PFSK-1 (cell line): Measurements from ENCODE around the gene TMX3.

Experiments
- FOXP2 ChIP-seq: optimal IDR thresholded peaks from 2 replicates; pipeline ENCODE3; 2011; ENCODE audit warnings: borderline replicate concordance, control low read depth, inconsistent platforms; ENCODE audit not compliant: insufficient read depth; ENCODE audit errors: extremely low read length, extremely low read depth
- POLR2AphosphoS5 ChIP-seq: IDR thresholded peaks from 2 replicates; pipeline ENCODE4 v1.6.1; 2012; ENCODE audit warnings: low read depth, mild to moderate bottlenecking, control low read depth, low read length, moderate library complexity
- REST ChIP-seq, 2 experiments: IDR thresholded peaks; 2 replicates each; pipeline versions ENCODE4 v1.6.1 to v1.8.0; 2011 to 2012; ENCODE audit warnings: low read depth in 2 of 2, low read length in 2 of 2, control low read depth in 1 of 2, inconsistent platforms in 1 of 2, mild to moderate bottlenecking in 1 of 2, moderate library complexity in 1 of 2; ENCODE audit not compliant: insufficient read depth in 1 of 2
- SIN3A ChIP-seq: IDR thresholded peaks from 2 replicates; pipeline ENCODE4 v1.6.1; 2012; ENCODE audit warnings: mild to moderate bottlenecking, low read length, moderate library complexity, borderline replicate concordance; ENCODE audit not compliant: insufficient read depth
- TAF1 ChIP-seq: IDR thresholded peaks from 2 replicates; pipeline ENCODE4 v1.6.1; 2012; ENCODE audit warnings: low read length, control low read depth, borderline replicate concordance; ENCODE audit not compliant: insufficient read depth

Gene TMX3

GRCh38 chr18:68740966-68741365 is 26.1 kb upstream of the TMX3 start:
- no peak for TF ChIP-seq FOXP2

GRCh38 chr18:68739462-68739861 is 24.6 kb upstream of the TMX3 start:
- TF ChIP-seq POLR2AphosphoS5 = no peak
- TF ChIP-seq SIN3A = no peak
- TF ChIP-seq FOXP2 = no peak
- TF ChIP-seq TAF1 = no peak
- no peak for TF ChIP-seq REST (IDR thresholded peaks at IDR 0.05; ENCODE audit: insufficient read depth in 1 of 2, low read depth in 2 of 2, low read length in 2 of 2)

- TF ChIP-seq FOXP2 = no peak
- no peak for TF ChIP-seq REST (IDR thresholded peaks at IDR 0.05; ENCODE audit: insufficient read depth in 1 of 2, low read depth in 2 of 2, low read length in 2 of 2)
- TF ChIP-seq POLR2AphosphoS5 = no peak
- TF ChIP-seq TAF1 = no peak
- TF ChIP-seq SIN3A = no peak
Measured at GRCh38 chr18:68738564-68738963, 23.7 kb upstream of the TMX3 start.

GRCh38 chr18:68735483-68736343 is 20.8 kb upstream of the TMX3 start:
- TF ChIP-seq SIN3A (no peak), POLR2AphosphoS5 (no peak), REST (IDR thresholded peaks at IDR 0.05; ENCODE audit: insufficient read depth in 1 of 2, low read depth in 2 of 2, low read length in 2 of 2) (no peak)

GRCh38 chr18:68734308-68734707 is 19.4 kb upstream of the TMX3 start:
- no peak for TF ChIP-seq TAF1
- TF ChIP-seq FOXP2 = no peak
- no peak for TF ChIP-seq SIN3A
- no peak for TF ChIP-seq REST (IDR thresholded peaks at IDR 0.05; ENCODE audit: insufficient read depth in 1 of 2, low read depth in 2 of 2, low read length in 2 of 2)
- TF ChIP-seq POLR2AphosphoS5 = no peak
